DMS79 treated with DMSO at 0.1 percent for 48 hours (cell line): ENCODE measurements around the gene NDRG3.
"Not testable (repeated sequence)": the region's sequence is repeated elsewhere in the genome, so short reads cannot be mapped to it uniquely, and the experiment has no call there.

Source experiments
- DNase-seq: peaks from one replicate; lab custom pipeline; 2025; lab: John Stamatoyannopoulos, UW

NDRG3 gene

GRCh38 chr20:36687850-36688249 lies 58.0 kb downstream of the NDRG3 start:
- no peak for DNase-seq

GRCh38 chr20:36686944-36687343 lies 58.9 kb downstream of the NDRG3 start:
- no peak for DNase-seq

- DNase-seq: no peak
Observed at GRCh38 chr20:36686504-36686903, 59.4 kb downstream of the NDRG3 start.

DNA sequence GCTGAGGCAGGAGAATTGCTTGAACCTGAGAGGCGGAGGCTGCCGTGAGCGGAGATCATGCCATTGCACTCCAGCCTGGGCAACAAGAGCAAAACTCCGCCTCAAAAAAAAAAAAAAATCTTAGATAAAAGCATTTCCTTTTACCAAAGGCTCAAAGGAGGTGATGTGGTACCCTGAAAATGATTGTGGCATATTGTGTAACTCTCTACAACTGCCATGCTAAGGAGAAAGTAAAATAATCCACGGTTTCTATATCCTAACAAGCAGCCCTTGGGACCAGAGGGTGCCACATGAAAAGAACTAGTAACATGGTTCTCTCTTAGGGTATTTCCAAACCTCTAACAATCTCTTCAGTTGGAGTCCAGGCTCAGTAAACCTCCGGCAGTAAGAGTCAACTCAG lies 61.1 kb downstream of the NDRG3 start:
- no peak for DNase-seq

GRCh38 chr20:36682311-36682710 lies 63.6 kb downstream of the NDRG3 start:
- DNase-seq: no peak

- no peak for DNase-seq
Observed at GRCh38 chr20:36677422-36677771, 68.5 kb downstream of the NDRG3 start.

DNA sequence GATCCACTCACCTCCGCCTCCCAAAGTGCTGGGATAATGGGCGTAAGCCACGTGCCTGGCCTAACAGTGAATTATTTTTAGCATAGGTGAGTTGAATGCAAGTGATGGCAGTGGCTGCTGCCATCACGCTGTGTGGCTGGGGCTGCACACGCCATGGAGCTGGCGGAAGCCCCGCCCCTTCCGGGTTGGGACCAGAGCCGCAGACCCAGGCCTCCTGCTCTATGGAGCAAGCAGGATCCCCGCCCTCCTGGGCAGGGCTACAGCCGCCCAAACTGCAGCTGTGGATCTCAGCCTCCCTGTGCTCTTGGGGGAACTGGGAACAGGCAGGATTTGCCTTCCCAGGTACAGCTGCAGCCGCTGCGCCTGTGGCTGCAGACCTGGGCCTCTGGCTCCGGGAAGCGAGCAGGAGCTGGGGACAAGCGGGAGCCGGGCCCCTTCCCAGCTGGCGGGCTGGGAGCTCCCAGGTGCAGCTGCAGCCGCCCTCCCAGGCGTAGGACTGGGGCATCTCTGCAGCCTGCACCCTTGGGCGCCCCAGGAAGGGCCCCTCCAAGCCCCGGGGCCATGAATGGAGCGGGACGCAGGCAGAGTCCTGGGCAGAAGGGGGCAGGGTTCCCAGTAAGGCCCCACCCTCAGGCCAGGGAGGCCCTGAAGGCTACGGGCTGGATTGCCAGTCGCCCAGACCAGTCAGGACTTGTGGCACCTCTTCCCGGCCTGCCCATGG lies 69.0 kb downstream of the NDRG3 start:
- no peak for DNase-seq

GRCh38 chr20:36675545-36675944 lies 70.3 kb downstream of the NDRG3 start:
- not testable (repeated sequence) for DNase-seq

DNA sequence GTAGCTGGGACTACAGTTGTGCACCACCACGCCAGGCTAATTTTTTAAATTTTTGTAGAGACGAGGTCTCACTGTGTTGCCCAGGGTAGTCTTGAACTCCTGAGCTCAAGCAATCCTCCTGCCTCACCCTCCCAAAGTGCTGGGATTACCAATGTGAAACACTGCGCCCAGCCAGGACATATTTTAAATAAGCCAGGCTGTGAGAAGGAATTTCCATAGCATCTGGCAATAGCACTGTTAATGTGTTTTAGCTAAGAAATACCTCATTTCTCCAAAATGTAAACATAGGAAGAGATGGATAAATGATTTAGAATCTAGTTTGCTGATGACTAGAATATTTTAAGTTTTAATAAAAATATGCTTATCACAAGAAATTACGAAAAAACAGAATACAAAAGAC lies 72.9 kb downstream of the NDRG3 start:
- DNase-seq: no peak

DNA sequence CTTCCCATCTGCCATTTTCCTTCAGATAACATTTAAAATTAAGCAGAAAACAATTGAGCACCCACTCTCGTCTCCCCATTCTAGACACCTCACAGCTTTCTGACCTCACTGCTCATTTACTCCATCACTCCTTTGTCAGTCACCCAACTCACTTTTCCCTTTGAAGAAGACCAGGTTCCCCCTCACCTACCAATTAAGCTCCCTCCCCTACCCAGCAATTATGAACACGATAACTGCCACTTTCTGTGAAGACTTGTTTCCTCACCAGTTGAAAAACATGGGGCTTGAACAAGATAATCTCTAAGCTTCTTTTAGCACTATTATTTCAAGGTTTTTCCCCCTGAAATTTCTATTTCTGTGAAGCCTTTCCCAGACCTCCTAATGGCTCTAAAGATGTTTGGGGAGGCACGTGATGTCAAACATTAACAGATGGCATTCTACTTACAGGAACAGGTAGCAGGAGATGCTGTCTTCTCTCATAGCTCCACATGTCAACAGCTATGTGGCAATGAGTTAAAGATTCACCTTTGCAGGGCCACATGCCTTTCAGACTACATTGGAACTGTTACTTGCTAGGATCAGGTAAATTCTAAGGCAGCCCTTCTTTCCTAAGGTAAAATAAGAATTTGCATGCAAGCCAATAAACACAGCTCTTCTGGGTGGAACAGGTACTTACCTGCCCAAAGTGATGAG lies 75.1 kb downstream of the NDRG3 start:
- DNase-seq: no peak

GRCh38 chr20:36666181-36666740 lies 79.6 kb downstream of the NDRG3 start:
- DNase-seq: no peak

DNA sequence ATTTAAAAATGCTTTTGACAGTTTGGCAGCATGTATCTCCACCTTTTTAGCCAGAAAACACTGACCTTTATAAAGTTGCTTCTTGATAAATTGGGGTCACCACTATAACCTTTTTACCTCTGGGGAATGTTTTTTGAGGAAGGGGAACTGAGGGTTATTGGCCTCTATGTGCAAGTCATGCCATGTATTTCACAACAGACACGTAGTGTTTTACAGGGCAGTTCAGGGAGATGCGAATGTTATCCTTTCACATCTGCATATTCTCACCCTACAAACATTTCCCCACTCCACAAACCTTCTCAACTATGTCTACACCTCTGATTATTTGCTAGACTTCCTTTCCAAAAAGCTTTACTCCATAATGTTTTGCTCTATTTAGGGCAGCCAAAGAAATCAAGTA lies 82.9 kb downstream of the NDRG3 start:
- DNase-seq: no peak

DNA sequence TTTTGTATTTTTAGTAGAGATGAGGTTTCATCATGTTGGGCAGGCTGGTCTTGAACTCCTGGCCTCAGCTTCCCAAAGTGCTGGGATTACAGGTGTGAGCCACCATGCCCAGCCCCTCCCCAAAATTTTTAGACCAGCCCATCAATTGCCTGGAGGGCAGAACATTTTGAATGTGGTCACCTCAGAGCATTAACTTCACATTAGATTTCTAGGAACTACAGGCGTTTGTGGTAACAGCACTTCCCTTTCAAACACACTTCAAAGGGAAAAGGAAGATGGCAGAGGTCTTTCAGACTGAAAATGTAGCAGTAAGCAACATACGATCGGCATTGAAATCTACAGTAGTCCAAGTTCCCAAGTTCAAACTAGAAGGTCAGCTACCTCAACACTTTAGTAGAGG lies 87.6 kb downstream of the NDRG3 start:
- no peak for DNase-seq

GRCh38 chr20:36656733-36657132 lies 89.2 kb downstream of the NDRG3 start:
- DNase-seq: no peak

DNA sequence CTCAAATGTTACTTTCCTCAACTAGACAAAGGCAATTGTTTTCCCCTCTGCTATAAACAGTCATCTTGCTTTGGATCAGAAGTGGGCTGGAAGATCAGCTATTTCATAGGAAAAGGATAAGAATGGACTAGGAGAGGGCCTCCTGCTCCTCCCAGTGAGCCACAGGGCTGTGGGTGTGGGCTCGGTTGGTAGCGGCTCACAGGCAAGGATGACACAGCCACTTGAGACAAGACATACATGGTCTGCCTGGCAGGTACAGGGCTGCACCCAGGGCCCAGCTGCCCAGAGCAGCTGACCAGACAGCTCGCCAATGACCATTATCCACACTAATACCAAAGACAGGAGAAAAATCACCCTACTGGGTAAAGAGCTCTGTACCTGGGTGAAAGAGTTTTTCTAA lies 90.9 kb downstream of the NDRG3 start:
- DNase-seq: no peak

DNA sequence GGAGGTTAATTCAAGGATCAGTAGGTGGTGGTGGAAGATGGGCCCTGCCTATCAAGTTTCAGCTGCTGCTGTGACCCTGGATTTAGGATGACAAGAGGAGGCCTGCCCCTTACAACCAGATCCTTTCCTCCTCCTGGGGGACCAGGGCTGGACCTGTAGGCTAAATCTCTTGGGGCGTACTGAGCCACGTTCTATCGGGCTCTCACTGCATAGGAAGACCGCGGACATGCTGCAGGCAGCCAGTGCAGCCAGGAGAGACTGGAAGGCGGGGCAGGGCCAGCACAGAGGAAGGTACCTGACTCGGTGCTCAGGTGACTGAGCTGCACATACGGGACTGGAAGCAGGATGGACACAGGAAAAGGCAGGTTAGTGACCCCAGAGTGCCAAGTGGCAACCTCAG lies 91.4 kb downstream of the NDRG3 start:
- DNase-seq: no peak

- no peak for DNase-seq
Observed at GRCh38 chr20:36653456-36653855, 92.4 kb downstream of the NDRG3 start.

DNA sequence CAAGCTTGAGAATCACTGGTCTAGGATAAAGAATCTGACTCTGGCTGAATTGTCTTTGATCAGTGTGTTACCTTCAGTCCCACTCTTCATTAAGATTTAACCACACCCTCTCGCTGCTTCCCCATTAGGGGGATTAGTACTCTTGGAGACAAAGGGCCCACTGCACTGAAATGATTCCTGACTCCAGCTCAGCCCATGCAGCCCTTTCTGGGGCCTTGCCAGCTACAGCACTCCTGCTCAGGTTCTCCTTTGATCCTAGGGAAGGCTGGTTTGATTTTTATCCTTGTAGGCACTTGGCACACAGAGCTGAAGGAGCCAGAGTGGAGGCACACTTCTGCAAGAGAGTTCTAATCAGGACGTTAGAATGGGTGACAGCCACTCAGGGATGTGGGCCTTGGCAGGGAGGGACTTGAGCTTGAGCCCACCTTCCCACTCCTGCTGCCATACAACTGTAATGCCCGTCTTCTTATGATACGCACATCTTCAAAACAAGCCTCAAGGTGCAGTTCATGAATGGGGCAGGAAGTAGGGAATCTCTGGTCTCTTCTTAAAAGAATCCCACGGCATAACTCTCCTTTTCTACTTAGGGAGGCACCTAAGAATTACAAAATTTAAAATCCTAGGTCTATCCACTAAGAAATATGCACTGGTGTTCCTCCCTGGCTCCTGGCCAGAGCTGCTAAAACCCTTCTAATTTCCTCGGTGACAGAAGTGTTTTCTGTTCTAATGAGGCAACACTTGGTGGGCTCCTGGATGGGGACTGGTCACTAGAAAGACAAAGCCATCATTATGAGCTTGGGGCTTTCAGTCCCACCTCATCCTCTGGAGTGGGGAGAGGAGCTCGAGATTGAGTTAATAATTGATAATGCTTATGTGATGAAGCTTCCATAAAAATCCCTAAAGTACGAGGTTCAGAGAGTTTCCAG lies 98.4 kb downstream of the NDRG3 start:
- peak; percentile 29 for DNase-seq

DNA sequence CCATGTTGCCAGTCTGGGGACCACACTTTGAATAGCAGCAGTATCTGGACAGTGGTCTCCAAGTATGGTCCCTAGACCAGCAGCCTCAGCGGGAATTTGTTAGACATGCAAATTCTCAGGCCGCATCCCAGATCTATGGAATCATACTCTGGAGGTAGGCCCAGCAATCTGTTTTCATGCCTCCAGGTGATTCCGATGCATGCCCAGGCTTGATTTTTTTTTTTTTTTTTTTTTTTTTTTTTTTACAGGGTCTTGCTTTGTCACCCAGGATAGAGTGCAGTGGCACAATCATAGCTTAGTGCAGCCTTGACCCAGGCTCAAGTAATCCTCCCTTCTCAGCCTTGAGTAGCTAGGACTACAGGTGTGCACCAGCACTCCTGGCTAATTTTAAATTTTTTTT lies 99.2 kb downstream of the NDRG3 start:
- no peak for DNase-seq

DNA sequence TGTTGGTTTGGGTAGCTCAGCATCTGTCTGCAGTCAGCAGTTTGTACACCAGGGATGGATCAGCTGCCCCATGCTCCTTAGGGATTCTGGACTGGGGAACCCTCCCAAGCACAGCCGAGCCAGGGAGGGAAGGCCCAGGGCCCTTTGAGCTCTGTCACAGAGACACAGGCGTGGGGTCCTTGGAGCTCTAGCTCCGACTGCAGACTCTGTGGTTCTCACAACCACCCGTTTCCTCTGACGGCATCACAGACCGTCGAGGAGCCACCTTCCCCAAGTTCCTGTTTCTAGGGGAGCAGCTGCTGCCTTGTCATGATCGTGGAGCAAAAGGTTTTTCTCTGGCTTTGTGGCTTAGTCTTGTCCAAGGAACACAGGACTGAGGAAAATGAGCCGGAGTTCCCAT lies 99.9 kb downstream of the NDRG3 start, which contains the start of gene SLA2:
SLA2 (minus strand) TSS at position 199 of the 400 bp plus-strand sequence. CDS start 4,861 bp downstream, outside the sequence.
- DNase-seq: no peak

DNA sequence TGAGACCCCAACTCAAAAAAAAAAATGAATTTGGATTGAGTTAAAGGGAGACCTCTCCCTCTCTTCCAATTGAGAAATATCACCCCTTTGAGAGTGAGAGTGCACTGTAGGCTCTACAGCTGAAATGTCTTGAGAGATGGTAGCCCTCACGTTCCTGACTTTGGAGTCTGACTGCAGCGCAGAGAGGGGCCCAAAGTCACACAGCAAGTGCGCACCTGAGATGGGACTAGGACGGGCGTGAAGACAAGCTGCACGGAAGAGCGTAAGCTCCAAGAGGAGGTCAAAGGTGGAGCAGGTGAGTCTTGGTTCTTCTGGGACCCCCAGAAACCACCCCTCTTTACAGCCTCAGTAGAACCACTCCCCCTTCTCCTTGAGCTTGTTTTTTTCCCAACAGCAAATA lies 100.5 kb downstream of the NDRG3 start:
- no peak for DNase-seq

- DNase-seq: no peak
Observed at GRCh38 chr20:36644706-36645095, 101.2 kb downstream of the NDRG3 start.
